Endometrial microvascular endothelial cells (primary cell): ENCODE measurements around the gene ANXA9. TPM values are rescaled to one million over a fixed set of nuclear protein-coding genes. Genes with fewer than 3 reads are reported as not detected.

Experiments used
- in situ Hi-C: cut with HindIII; loops from 2 replicates; pipeline ENCODE4 v1.10.0; 2017; ENCODE audit warnings: low sequenced_read_pairs, low pct_unique_long_range_greater_than_20kb; ENCODE audit errors: inconsistent ontology term
- total RNA-seq: library from RNA; depleted of rRNA; stranded (reverse); fragments of >200 nt; gene quantifications from one replicate; pipeline ENCODE4 v1.2.3, GENCODE V29; 2015; ENCODE audit errors: inconsistent ontology term

Gene ANXA9
- total RNA-seq, 1 donor from 2014 or later = not detected

DNA sequence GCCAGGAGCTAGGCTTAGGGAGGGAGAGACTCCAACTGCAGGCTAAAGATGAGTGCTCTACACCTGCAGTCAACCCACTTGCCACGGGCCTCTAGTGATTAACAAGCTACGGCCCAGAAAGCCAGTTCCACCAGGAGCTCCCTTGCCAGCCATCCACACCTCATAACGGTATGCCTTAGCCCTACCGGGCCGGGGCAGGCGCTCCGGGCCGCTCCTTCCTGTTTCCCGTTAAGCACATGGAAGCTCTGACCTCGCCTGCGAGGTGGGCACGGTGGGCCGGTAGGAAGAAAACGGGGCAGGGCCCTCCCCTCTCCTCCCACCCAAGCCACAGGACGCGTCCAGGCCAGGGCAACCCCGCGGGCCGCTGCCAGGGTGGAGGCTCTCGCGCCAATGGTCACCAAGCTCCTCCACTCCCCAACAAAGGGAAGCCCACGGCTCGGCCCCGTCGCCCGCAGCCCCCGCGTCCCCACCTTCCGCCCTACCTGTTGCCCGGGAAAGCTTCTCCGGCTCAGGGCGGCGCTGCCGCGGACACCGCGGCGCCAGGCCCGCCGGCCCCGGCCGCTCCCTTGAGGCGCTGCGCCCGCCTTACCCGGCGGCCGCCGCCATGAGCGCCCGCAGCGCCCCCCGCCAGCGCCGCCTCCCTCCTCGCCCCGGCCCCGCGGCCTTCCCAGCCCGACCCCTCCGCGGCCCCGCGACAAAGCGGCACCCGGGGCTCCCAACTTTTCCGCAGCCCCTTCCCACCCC is 8.1 kb upstream of the ANXA9 start:
- in situ Hi-C loops = no loop called here

DNA sequence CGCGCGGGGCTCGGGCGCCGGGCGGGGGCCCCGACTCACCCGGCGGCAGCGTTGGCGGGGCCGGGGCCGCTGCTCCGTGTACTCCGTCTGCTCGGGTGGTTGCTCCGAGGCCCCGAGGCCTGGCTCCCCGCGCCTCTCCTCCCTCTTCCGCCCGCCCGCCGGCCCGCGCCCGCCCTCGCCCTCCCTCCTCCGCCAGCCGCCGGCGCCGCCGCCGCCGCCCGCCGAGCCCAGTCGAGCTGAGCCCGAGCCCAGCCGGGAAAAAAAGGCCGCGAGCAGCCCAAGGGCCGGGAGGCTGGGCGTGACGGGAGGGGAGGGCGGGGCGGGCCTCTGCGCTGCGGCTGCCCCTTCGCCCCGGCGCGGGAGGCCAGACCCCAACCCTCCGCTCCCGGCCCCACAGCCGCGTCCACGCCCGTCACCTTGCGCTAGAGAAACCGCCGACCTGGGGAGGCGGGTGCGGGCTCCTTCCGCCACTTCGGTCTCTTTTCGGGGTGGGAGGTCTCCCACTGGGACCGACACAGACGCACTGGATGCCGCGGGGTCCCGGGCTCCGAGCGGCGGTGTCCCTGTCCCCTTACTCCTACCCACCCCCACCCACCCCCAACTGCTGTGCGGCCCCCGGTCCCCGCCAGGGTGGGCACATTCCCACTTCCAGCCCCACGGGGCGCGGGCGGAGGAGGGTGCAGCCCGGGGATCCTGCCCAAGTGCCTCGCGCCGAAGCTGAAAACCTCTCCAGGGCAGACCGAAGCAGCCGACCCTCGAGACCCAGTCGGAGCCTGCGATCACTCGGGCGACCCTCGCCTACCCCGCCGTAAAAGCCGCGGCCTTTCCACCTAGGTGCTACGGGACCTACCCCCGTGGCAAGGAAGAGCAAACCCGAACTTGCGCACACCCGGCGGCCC is 7.3 kb upstream of the ANXA9 start, which contains the start of gene CERS2:
TSS of gene CERS2 (minus strand) at position 256 of the 899 bp plus-strand sequence. CDS start 5,745 bp downstream, outside the sequence.
- in situ Hi-C loops = no loop called here

DNA sequence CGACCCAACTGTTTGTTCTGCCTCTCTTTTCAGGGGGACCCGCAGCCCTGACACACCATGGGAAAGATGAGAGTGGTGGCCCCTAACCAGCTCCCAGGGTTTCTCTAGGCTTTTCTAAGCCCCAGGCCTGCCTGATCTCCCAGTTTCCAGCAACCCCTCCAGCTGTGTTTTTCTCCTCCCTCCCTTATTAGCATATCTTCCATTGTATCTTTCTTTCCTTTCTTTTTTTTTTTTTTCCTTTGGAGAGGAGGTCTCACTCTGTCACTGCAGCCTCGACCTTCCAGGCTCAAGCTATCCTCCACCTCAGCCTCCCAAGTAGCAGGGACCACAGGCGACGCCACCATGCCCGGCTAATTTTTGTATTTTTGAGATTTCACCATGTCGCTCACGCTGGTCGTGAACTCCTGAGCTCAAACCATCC is 5.7 kb upstream of the ANXA9 start:
- in situ Hi-C loops = no loop called here

DNA sequence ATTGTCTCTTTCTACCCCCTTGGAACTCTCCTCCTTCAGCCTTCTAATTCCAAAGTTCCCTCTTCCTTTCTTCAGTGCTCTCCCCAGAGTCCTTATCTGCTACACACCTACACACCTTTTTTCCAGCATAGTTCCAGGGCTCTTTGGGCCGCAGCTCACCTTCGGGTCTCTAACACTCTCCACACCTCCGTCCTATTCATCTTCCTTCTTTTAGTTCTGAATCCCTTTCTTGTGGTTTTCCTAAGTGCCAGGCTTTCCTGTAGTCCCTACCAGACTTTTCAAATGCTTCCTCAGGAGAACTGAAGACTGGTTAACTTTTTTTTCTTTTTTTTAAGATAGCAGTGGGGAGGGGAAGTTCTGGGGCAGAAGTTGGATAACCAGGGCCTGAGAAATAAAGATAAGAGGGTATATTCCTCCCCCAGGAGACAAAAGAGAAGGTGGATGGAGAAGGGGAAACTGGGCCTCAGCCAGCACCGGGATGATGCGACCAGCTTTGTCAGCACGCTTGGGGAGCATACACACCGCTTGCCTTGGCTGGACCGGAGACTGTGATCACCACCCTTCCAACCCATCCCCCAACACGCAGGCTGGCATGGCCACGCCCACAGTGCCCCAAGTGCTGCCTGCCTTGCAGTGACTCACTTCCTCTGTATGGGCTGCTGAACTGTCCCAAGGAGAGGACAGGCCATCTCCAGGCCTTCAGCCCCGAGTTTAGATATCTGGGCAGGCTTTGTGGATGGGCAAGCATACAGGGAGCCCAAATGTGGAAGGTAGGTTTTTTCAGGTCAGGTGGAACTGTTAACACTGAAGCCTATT is 5.0 kb upstream of the ANXA9 start:
- in situ Hi-C loops = no loop called here

DNA sequence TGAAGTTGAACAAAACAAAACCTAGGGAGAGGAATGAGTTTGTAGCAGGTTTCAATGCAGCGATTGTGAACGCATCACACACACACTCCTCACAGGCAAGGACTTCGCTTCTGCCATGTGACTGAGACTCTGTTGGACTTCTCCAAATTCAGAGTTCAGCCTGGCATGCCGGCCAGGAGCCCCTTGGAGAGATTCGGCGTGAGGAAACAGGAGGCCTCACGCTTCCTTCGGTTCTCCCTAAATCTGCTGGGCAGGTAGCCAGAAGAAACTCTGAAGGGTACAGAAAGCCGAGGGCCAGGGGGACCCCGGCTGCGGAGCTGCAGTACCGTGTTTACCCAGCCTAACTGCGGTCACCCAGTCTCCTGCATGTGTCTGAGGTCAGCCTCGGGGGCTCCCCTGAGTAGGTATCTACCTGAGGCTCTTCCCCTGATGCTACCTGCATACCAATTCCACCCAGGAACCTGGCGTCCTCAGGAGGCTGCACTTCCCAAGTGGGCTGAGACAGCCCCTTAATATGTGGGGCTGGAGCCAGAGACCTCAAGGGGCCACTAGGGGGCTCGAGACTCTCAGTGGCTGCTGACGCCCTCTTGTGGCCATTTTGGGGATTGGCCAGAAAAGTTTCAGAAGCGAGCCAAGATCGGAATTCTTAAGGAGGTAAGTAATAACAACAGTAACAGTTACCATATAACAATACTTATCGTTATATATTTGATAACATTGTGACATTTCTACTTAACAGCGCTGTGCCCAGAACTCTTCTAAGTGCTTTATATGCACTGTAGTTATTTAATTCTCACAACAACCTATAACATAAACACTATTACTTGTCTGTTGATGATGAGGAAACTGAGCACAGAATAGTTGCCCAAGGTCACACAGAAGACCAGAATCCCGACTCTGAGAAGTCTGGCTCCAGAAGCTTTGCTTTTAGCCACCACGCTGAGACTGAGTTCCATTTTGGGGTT is 2.7 kb upstream of the ANXA9 start:
- in situ Hi-C loops = no loop called here

DNA sequence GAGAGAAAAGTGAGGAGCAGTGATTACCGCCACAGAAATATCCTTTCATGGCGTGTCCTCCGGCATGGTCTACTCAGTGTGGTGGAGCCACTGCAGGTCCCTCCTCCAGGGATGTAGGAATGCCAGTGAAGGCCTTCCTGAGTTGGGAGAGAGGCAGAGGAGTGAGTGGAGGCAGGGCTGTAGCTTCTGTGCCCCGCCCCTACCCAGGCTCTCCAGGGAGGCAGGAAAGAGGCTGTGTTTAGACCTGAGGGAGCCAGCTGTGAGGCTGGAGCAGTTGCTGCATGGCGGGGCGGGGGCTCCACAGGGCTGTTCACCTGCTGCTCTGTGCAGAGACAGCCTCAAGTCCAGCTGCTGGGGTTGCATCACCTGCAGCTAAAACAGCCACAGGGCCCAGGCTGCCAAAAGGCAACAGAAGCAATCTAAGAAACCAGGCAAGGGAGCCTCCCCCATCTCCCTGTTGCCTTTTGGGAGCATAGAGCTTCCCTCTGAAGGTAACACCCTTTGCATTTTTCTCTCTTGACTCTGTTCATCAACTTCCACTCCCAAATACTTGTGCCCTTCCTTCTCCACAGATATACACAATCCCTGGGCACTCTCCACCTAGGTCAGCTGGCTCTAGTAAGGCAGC is 801 bp upstream of the ANXA9 start:
- in situ Hi-C loops = no loop called here

DNA sequence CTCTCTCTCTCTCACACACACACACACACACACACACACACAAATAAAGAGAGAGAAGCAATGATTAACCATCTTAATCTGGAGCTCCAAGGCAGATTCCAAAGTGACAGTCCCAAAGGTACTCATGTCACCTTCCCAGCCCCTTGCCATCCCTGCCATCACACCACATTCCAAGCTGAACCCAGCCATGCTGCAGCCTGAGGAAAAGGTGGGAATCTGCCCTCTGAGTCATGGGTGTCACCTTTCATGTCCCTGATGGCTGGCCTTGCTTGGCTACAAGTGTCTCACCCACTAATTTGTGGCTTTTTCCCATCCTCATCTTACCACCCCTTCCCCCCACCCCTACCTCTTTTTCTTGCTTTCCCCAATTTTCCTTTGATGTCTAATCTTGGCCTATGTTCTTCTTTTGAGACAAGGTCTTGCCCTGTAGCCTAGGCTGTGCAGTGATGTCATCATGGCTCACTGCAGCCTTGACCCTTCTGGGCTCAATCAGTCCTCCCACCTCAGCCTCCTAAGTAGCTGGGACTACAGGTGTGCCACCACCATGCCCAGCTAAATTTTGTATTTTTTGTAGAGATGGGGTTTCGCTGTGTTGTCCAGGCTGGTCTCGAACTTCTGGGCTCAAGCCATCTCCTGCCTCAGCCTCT is 3.2 kb downstream of the ANXA9 start:
- in situ Hi-C loops = no loop called here

DNA sequence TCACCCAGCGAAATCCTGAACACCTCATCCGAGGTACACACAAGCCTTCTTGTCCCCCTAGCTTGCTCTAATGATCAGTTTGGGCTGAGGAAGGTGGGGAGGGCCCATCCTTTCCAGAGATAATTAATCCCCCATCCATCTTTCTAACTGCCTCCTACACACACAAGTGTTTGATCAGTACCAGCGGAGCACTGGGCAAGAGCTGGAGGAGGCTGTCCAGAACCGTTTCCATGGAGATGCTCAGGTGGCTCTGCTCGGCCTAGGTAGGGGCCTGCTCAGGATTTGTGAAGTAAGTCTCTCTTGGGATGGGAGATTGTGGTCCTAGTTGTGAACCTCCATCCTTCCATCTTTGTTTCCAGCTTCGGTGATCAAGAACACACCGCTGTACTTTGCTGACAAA is 5.8 kb downstream of the ANXA9 start:
- in situ Hi-C loops = no loop called here

DNA sequence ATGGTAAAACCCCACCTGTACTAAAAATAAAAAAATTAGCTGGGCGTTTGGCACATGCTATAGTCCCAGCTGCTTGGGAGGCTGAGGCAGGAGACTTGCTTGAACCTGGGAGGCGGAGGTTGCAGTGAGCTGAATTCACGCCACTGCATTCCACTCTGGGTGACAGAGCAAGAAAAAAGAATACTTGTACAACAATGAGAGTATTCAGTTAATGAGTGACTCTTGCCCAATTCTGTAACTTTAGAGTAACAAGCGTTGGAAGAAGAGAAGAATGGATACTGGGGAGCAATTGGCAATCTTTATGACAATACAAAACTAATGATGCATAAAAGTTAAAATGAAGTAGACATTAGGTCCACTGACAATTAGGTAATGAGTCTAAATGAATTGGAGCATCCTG is 10.5 kb downstream of the ANXA9 start:
- in situ Hi-C loops = no loop called here

DNA sequence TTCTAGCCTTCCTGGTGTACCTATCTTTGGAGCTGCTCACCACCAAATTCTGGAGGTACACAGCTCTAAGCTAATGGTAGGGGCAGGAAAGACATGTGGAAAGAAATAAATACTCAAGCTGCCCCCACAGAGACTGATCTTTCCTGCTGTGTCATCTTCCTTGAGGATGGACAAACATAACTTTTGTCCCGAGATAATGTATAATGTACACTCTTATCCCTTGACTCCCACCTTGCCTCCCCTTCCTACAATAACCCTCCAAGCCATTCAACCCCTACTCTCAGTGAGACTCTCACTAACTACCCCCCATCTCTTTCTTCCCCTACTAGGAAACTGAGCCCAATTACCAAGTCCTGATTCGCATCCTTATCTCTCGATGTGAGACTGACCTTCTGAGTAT is 12.2 kb downstream of the ANXA9 start:
- in situ Hi-C loops = no loop called here

DNA sequence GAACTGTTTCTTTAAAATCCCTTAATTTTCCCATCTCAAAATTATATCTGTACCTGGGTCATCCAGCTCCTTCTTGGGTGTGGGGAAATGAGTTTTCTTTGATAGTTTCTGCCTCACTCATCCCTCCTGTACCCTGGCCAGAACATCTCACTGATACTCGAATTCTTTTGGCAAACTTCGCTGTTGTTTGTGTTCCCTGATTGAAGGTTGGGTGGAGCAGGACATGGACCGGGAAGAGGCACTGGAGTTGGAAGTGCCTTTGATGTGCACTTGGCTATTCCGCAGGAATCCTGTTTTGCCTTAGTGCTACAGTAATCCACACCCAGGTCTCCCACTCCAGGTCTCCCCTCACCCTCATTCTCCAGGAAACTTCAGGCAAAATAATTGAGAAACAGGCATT is 13.4 kb downstream of the ANXA9 start:
- in situ Hi-C loops = no loop called here

DNA sequence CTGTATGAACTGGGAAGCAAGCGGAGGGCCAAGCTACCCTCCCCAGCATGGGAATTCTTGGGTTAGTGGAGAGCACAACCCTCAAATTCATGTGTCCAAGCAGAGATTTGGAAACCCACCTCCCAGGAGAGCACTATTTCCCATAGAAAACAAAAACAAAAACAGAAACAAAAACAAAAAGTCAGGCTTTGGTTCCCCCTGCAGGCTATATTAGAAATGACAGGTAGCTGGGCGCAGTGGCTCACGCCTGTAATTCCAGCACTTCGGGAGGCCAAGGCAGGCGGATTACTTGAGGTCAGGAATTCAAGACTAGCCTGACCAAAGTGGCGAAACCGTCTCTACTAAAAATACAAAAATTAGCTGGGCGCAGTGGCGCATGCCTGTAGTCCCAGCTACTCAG is 13.8 kb downstream of the ANXA9 start:
- in situ Hi-C loops = no loop called here

DNA sequence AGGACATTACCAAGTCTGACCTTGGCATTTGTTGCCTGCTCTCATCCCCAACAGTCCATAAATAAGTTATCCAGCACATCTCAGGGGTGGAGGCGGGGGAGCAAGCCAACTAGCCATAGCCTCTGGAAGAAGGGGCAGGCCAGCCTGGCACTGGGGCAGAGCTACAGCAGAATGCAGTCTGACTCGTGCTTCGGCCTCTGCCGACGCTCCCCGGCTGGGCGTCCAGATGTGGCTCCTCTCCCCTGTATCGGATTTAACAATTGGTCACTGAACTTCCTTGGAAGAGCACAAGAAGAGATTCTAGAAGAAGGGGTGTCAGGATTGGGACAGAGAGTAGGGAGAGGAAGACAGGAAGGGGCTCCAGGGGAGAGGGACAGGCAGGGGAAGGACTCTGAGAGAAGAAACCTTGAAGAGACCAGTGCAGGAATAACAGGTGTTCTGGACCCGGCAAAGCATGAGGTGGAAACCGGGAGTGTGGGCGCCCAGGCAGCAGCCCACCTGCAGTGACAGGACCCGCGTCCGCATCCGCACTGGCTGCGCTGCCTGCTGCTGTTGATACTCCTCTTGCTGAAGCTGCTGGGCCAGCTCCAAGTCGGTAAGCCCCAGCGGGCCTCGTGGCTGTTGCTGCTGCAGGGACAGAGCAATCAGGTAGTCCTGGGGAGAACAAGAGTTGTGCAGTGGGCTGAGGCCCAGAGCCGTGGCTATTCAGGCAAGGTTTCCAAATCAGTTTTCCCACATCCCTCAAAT is 15.2 kb downstream of the ANXA9 start:
- in situ Hi-C loops = no loop called here

DNA sequence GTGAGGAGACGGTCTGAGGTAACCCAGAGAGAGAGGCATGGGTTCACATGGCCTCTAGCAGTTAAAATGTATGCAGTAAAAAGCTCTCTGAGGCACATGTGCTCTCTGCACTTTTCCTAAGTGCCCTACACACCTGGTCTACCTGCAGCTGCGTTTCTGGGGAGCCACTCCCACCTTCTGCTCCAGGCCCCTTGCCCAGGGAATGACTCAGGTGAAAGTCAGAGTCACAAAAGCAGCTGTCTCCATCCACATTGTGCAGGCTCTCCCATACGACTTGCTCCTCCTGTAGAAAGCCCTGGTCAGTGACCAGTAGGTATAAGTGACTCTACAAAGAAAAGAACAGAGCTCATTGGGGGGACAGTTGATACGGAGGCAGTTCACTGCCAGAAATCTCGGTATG is 15.9 kb downstream of the ANXA9 start:
- in situ Hi-C loops = no loop called here

DNA sequence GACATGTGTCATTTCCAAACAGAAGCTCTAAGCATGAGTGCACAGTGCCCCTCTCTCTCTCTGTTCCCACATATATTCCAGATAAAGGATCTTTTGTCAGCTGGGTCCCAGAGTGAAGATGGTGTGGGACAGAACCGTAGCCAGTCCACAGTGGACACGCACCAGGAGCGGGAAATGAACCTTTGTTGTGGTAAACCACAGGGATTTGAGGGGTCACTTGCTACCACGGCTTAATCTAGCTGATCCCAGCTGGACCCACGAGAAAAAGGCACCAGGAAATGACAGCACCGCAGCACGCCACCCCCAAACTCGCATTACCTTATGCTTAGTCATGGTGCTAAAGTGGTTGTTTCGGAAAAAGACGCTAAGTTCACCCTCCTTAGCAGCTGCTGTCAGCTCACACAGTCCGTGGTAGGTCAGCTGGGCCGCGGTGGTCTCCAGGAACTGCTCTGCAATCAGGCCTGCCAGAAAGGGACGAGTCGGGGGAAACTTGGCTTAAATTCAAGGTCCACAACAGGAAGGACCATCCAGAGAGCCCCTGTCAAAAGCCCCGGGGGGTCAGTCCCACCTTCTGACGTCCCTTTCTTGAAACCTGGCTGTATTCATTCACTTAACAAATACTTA is 17.1 kb downstream of the ANXA9 start:
- in situ Hi-C loops = no loop called here

DNA sequence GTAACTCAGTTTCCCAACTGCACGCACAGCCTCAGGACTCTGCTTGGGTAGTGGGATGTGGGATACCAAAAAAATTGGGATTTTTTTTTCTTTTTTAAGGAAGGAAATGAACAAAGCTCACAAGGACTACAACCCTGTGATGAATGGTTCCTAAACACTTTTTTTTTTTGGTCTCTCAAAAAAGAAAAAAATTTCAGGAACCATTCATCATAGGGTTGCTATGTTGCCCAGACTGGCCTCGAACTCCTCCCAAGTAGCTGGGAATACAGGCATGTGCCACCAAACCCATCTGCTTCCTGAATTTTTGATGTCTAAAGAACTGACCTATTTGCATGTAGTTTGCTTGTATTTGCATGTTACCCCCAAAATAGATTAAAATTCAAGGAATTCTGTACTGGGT is 17.8 kb downstream of the ANXA9 start:
- in situ Hi-C loops = no loop called here
